ENCODE measurements around the gene FAM3D.

DNA sequence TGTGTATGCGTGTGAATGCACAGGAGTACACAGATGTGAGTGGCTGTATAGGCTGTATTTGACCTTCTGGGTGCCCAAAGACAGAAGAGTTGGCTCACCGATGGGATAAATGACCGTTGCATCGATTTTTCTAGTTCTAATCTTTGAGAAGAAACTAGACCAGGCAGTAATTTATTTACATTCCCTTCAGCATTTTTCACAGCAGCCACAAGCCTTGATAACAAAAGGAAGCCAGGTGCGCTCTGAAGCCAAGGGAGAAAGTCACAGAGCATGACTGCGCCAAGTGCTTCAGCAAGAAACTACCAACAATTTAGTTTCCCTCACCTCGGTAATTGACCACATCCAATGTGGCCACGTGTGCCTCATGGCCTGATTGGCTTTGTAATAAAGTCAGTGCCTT is 5.9 kb upstream of the FAM3D start:
- TF ChIP-seq, protein P1, sequence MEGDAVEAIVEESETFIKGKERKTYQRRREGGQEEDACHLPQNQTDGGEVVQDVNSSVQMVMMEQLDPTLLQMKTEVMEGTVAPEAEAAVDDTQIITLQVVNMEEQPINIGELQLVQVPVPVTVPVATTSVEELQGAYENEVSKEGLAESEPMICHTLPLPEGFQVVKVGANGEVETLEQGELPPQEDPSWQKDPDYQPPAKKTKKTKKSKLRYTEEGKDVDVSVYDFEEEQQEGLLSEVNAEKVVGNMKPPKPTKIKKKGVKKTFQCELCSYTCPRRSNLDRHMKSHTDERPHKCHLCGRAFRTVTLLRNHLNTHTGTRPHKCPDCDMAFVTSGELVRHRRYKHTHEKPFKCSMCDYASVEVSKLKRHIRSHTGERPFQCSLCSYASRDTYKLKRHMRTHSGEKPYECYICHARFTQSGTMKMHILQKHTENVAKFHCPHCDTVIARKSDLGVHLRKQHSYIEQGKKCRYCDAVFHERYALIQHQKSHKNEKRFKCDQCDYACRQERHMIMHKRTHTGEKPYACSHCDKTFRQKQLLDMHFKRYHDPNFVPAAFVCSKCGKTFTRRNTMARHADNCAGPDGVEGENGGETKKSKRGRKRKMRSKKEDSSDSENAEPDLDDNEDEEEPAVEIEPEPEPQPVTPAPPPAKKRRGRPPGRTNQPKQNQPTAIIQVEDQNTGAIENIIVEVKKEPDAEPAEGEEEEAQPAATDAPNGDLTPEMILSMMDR (IDR thresholded peaks at IDR 0.05) = no peak
- TF ChIP-seq EZH2 (IDR thresholded peaks at IDR 0.05) (no peak), EZH2phosphoT487 (IDR thresholded peaks at IDR 0.05) (no peak)
